OCI-LY3 (cell line): ENCODE data around the gene RETREG2.

Experiments used
- H2AFZ ChIP-seq: fragments of 200-600, 300-600 bp; shearing (Covaris generic); 2 replicates; pipeline ENCODE4 v1.6.0; 2014; ENCODE audit warnings: antibody characterized with exemption, low read depth, low read length
- H3K27ac ChIP-seq: fragments of 200-600, 300-600 bp; sonication (generic); 2 replicates; pipeline ENCODE4 v1.5.1; 2014; ENCODE audit warnings: mild to moderate bottlenecking, low read length, moderate library complexity, mixed read lengths
- H3K27me3 ChIP-seq: fragments of 200-600, 300-600 bp; sonication (generic); 2 replicates; pipeline ENCODE4 v1.6.1; 2014; ENCODE audit warnings: low read depth, low read length, mixed read lengths
- H3K36me3 ChIP-seq: fragments of 200-600, 300-600 bp; sonication (generic); replicated peaks from 2 replicates; pipeline ENCODE3; 2014; ENCODE audit warnings: low read depth, low read length, mixed read lengths
- H3K4me1 ChIP-seq: fragments of 300-600, 200-600 bp; sonication (generic); 2 replicates; pipeline ENCODE4 v1.6.1; 2014; ENCODE audit warnings: low read length, mixed read lengths
- H3K4me2 ChIP-seq: fragments of 200-600, 300-600 bp; sonication (generic); 2 replicates; pipeline ENCODE4 v1.6.1; 2014; ENCODE audit warnings: low read length, mixed read lengths
- H3K4me3 ChIP-seq: fragments of 300-600, 200-600 bp; sonication (generic); 2 replicates; pipeline ENCODE4 v1.5.1; 2014; ENCODE audit warnings: antibody characterized with exemption, mild to moderate bottlenecking, low read length, moderate library complexity
- H3K79me2 ChIP-seq: fragments of 300-600, 200-600 bp; shearing (Covaris generic); 2 replicates; pipeline ENCODE4 v1.6.1; 2014; ENCODE audit warnings: mild to moderate bottlenecking, low read length, mixed read lengths
- H3K9ac ChIP-seq: fragments of 300-600, 200-600 bp; shearing (Covaris generic); 2 replicates; pipeline ENCODE4 v1.6.0; 2014; ENCODE audit warnings: mild to moderate bottlenecking, low read length, moderate library complexity
- H3K9me3 ChIP-seq: fragments of 200-600, 300-600 bp; shearing (Covaris generic); 2 replicates; pipeline ENCODE4 v1.6.1; 2014; ENCODE audit warnings: low read length, mixed read lengths; ENCODE audit not compliant: insufficient read depth
- H4K20me1 ChIP-seq: fragments of 200-600, 300-600 bp; sonication (generic); 2 replicates; pipeline ENCODE4 v1.6.1; 2016; ENCODE audit warnings: low read length, mixed read lengths; ENCODE audit not compliant: insufficient read depth
- CTCF ChIP-seq: fragments of 200-600, 300-600 bp; sonication (generic); IDR thresholded peaks from 2 replicates; pipeline ENCODE4 v1.5.1; 2014; ENCODE audit warnings: antibody characterized with exemption, low read length, low read depth
- EZH2phosphoT487 ChIP-seq: fragments of 200-600 bp; shearing (Covaris generic); IDR thresholded peaks from 2 replicates; pipeline ENCODE4 v1.6.1; 2018; ENCODE audit warnings: antibody characterized with exemption, mixed run types, low read depth

Gene RETREG2

GRCh38 chr2:219177552-219178376, at the start of gene RETREG2:
Gene RETREG2 (plus strand): TSS chr2:219178275. CDS start chr2:219178353, 78 bp downstream.
- Histone ChIP-seq H3K79me2 (peaks cover 8% of the 10 kb centered on the region), H3K36me3 (peaks cover 8% of the 10 kb centered on the region), H3K9ac (peak within 1 kb of the TSS; percentile 99), H3K9me3 (no peaks in the 10 kb centered on the region), H3K4me2 (peak within 1 kb of the TSS; percentile 99), H3K27ac (peak within 1 kb of the TSS; percentile 98), H2AFZ (peak within 1 kb of the TSS; percentile 36; the same call in 1 of the 2 replicates), H3K4me1 (peaks cover 13% of the 10 kb centered on the region), H4K20me1 (no peaks in the 10 kb centered on the region), H3K27me3 (no peaks in the 10 kb centered on the region), H3K4me3 (peak within 1 kb of the TSS; percentile 97)
- TF ChIP-seq EZH2phosphoT487 (no peak), CTCF (0 out of 2 replicates have a peak, but pooled peaks have one; percentile 5)

GRCh38 chr2:219128396-219128795, 49.7 kb upstream of the RETREG2 start:
- Histone ChIP-seq H3K36me3 (no peaks in the 10 kb centered on the region), H3K4me1 (no peaks in the 10 kb centered on the region), H2AFZ (no peak overlapping the region), H3K79me2 (no peaks in the 10 kb centered on the region), H3K27me3 (no peaks in the 10 kb centered on the region), H3K27ac (no peak overlapping the region), H3K4me2 (no peak overlapping the region), H3K9me3 (no peaks in the 10 kb centered on the region), H3K9ac (no peak overlapping the region), H4K20me1 (no peaks in the 10 kb centered on the region), H3K4me3 (no peak overlapping the region)
- TF ChIP-seq CTCF = no peak
- no peak for TF ChIP-seq EZH2phosphoT487

- H2AFZ ChIP-seq = no peak overlapping the region
- no peak overlapping the region for H3K4me3 ChIP-seq
- no peak overlapping the region for H3K9ac ChIP-seq
- no peaks in the 10 kb centered on the region for H4K20me1 ChIP-seq
- H3K4me1 ChIP-seq = no peaks in the 10 kb centered on the region
- H3K27ac ChIP-seq = no peak overlapping the region
- no peaks in the 10 kb centered on the region for H3K27me3 ChIP-seq
- no peaks in the 10 kb centered on the region for H3K9me3 ChIP-seq
- TF ChIP-seq CTCF (no peak), EZH2phosphoT487 (no peak)
- H3K79me2 ChIP-seq = no peaks in the 10 kb centered on the region
- H3K4me2 ChIP-seq = no peak overlapping the region
- H3K36me3 ChIP-seq = no peaks in the 10 kb centered on the region
These were observed 48.5 kb upstream of the RETREG2 start for GRCh38 chr2:219129589-219129988.

GRCh38 chr2:219131327-219131726, 46.7 kb upstream of the RETREG2 start:
- no peak for TF ChIP-seq CTCF
- no peak for TF ChIP-seq EZH2phosphoT487
- H3K9ac ChIP-seq = no peak overlapping the region
- H3K4me2 ChIP-seq = no peak overlapping the region
- H3K27ac ChIP-seq = no peak overlapping the region
- H4K20me1 ChIP-seq = no peaks in the 10 kb centered on the region
- no peaks in the 10 kb centered on the region for H3K79me2 ChIP-seq
- no peak overlapping the region for H3K4me3 ChIP-seq
- no peaks in the 10 kb centered on the region for H3K27me3 ChIP-seq
- no peaks in the 10 kb centered on the region for H3K9me3 ChIP-seq
- no peaks in the 10 kb centered on the region for H3K36me3 ChIP-seq
- H2AFZ ChIP-seq = no peak overlapping the region
- H3K4me1 ChIP-seq = no peaks in the 10 kb centered on the region
